ENCODE data around the gene POP7. TPM values are rescaled to one million over a fixed set of nuclear protein-coding genes. Genes with fewer than 3 reads are reported as not detected.
"Not testable (repeated sequence)": the region's sequence is repeated elsewhere in the genome, so short reads cannot be mapped to it uniquely, and the experiment has no call there.

POP7 gene
- total RNA-seq (10 to 100 TPM; 33.6 to 39.4 TPM), polyA plus RNA-seq (ENCODE audit: insufficient read depth, low read depth, low replicate concordance) (21.6 TPM)
- long read RNA-seq, donor 1, transcript POP7-201 (2 exons, 927 nt), result major isoform, 22 of 28 reads
- long read RNA-seq, donor 1, partial matches to known transcripts, result 6 of 28 reads
- long read RNA-seq, donor 1, other reads (novel, unspliced or antisense), result 0 of 28 reads
- long read RNA-seq, donor 2, transcript POP7-201 (2 exons, 927 nt), result major isoform, 13 of 22 reads
- long read RNA-seq, donor 2, partial matches to known transcripts, result 9 of 22 reads
- long read RNA-seq, donor 2, other reads (novel, unspliced or antisense), result 0 of 22 reads

- H3K36me3 ChIP-seq (ENCODE audit: low read depth, missing control alignments), result no peaks in the 10 kb centered on the region
- WGBS, 2 donors, result 0 to 1% methylated on average over 42 to 86 of the region's 86 CpGs
These were observed at the start of gene POP7 for GRCh38 chr7:100705753-100706671. POP7 (plus strand) TSS chr7:100706121; CDS start chr7:100706831, 710 bp downstream.

GRCh38 chr7:100662194-100662776 is 43.6 kb upstream of the POP7 start:
- H3K9me3 ChIP-seq; H3K27ac ChIP-seq; H3K36me3 ChIP-seq (ENCODE audit: low read depth, missing control alignments); H3K4me3 ChIP-seq; DNase-seq; intact Hi-C loops (cut with DNase I; ENCODE audit: low total_unique reads); H3K27me3 ChIP-seq; H3K4me1 ChIP-seq: not testable (repeated sequence)
- WGBS, 2 donors, result 80 to 83% methylated on average over 12 of the region's 12 CpGs

More at GRCh38 chr7:100705753-100706671, at the start of gene POP7:
- Histone ChIP-seq H3K27me3 (no peaks in the 10 kb centered on the region), H3K4me1 (peaks cover 7% of the 10 kb centered on the region), H3K9me3 (no peaks in the 10 kb centered on the region), H3K27ac (peak within 1 kb of the TSS; percentile 83 to 90), H3K4me3 (peak within 1 kb of the TSS; percentile 75 to 77)
- TF ChIP-seq CTCF (IDR thresholded peaks at IDR 0.05), result peak in 1 of 3 experiments; percentile 12
- TF ChIP-seq POLR2A (IDR thresholded peaks at IDR 0.05), result no peak
- DNase-seq, result peak; percentile 99
- intact Hi-C loops (cut with DNase I; ENCODE audit: low total_unique reads), result loop anchor here (5.0 kb wide), 1 partner anchor 146 kb away; the partner anchor contains the start of gene SLC12A9

- TF ChIP-seq CTCF (IDR thresholded peaks at IDR 0.05) (no peak), POLR2A (IDR thresholded peaks at IDR 0.05) (no peak)
- H3K4me3 ChIP-seq, result no peak overlapping the region
- no peaks in the 10 kb centered on the region for H3K36me3 ChIP-seq (ENCODE audit: low read depth, missing control alignments)
- intact Hi-C loops (cut with DNase I; ENCODE audit: low total_unique reads), result no loop called here
- H3K4me1 ChIP-seq, result no peaks in the 10 kb centered on the region
- no peaks in the 10 kb centered on the region for H3K9me3 ChIP-seq
- H3K27me3 ChIP-seq, result no peaks in the 10 kb centered on the region
- H3K27ac ChIP-seq, result no peak overlapping the region
- 93% methylated on average over 5 of the region's 5 CpGs for WGBS, 2 donors
- no peak for DNase-seq
These were observed 40.7 kb upstream of the POP7 start for GRCh38 chr7:100665168-100665726.

- H3K27ac ChIP-seq, result no peak overlapping the region
These were observed 38.4 kb upstream of the POP7 start for GRCh38 chr7:100667331-100668068.

More at GRCh38 chr7:100667331-100668068, 38.4 kb upstream of the POP7 start:
- no peaks in the 10 kb centered on the region for H3K36me3 ChIP-seq (ENCODE audit: low read depth, missing control alignments)
- WGBS, 2 donors, result 77 to 79% methylated on average over 16 of the region's 16 CpGs
- no peaks in the 10 kb centered on the region for H3K27me3 ChIP-seq
- no peak for TF ChIP-seq CTCF (IDR thresholded peaks at IDR 0.05)
- no peak for TF ChIP-seq POLR2A (IDR thresholded peaks at IDR 0.05)
- no peak for DNase-seq
- intact Hi-C loops (cut with DNase I; ENCODE audit: low total_unique reads), result no loop called here
- H3K9me3 ChIP-seq, result no peaks in the 10 kb centered on the region
- H3K4me3 ChIP-seq, result no peak overlapping the region
- H3K4me1 ChIP-seq, result no peaks in the 10 kb centered on the region
